Mammary epithelial cell (primary cell): ENCODE data around the gene ATP10B.

Experiments used
- EZH2 ChIP-seq: IDR thresholded peaks from 2 replicates; pipeline ENCODE4 v1.6.1; 2012; ENCODE audit warnings: low read length, inconsistent platforms, borderline replicate concordance
- TF ChIP-seq, protein P1 (sequence below), 2 donors: IDR thresholded peaks in 1 of 2; conservative IDR thresholded peaks in 1 of 2; 2 replicates each; pipeline ENCODE4 v1.5.1; 2011 to 2012; ENCODE audit warnings: inconsistent platforms in 2 of 2, low read length in 2 of 2, mild to moderate bottlenecking in 2 of 2, control low read depth in 1 of 2, low read depth in 1 of 2; ENCODE audit not compliant: insufficient read depth in 1 of 2; ENCODE audit errors: extremely low read depth in 1 of 2

- TF ChIP-seq EZH2 = no peak
- TF ChIP-seq, protein P1, sequence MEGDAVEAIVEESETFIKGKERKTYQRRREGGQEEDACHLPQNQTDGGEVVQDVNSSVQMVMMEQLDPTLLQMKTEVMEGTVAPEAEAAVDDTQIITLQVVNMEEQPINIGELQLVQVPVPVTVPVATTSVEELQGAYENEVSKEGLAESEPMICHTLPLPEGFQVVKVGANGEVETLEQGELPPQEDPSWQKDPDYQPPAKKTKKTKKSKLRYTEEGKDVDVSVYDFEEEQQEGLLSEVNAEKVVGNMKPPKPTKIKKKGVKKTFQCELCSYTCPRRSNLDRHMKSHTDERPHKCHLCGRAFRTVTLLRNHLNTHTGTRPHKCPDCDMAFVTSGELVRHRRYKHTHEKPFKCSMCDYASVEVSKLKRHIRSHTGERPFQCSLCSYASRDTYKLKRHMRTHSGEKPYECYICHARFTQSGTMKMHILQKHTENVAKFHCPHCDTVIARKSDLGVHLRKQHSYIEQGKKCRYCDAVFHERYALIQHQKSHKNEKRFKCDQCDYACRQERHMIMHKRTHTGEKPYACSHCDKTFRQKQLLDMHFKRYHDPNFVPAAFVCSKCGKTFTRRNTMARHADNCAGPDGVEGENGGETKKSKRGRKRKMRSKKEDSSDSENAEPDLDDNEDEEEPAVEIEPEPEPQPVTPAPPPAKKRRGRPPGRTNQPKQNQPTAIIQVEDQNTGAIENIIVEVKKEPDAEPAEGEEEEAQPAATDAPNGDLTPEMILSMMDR (conservative IDR thresholded peaks at IDR 0.05 in 1 of 2, IDR thresholded peaks at IDR 0.05 in 1 of 2; ENCODE audit: extremely low read depth in 1 of 2, insufficient read depth in 1 of 2, low read depth in 1 of 2, low read length in 2 of 2) = no peak
Measured at GRCh38 chr5:160542840-160543239, 309.2 kb downstream of the ATP10B start.
